GM20000 (cell line): ENCODE data around the gene CFAP161.

Source experiments
- DNase-seq: peaks from one replicate; pipeline ENCODE4 v3.0.0; 2012; ENCODE audit warnings: low spot score
- TF ChIP-seq, protein P1 (sequence below): IDR thresholded peaks from 2 replicates; pipeline ENCODE4 v1.5.1; 2012; ENCODE audit warnings: mild to moderate bottlenecking, control low read depth; ENCODE audit errors: extremely low read depth, missing control alignments

Gene CFAP161

DNA sequence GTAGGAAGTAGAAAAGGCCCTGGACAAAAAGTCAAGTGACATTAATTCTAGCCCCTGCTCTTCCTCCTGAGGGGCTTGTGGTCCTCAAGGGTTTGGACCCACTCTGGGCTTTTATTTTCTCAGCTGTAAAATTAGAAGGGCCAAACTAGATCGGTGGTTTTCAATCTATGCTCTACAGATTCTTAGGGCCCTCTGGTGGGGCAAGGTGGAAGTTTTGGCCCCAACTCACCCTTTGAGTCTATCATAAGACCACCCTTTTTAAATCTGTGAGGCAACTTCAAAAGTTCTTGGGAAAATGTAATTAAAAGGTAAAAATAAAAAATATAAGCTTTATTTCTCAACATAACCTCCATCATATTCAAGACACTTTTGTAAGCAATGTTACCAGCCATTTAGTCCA is 25.6 kb upstream of the CFAP161 start:
- no peak for DNase-seq
- TF ChIP-seq, protein P1, sequence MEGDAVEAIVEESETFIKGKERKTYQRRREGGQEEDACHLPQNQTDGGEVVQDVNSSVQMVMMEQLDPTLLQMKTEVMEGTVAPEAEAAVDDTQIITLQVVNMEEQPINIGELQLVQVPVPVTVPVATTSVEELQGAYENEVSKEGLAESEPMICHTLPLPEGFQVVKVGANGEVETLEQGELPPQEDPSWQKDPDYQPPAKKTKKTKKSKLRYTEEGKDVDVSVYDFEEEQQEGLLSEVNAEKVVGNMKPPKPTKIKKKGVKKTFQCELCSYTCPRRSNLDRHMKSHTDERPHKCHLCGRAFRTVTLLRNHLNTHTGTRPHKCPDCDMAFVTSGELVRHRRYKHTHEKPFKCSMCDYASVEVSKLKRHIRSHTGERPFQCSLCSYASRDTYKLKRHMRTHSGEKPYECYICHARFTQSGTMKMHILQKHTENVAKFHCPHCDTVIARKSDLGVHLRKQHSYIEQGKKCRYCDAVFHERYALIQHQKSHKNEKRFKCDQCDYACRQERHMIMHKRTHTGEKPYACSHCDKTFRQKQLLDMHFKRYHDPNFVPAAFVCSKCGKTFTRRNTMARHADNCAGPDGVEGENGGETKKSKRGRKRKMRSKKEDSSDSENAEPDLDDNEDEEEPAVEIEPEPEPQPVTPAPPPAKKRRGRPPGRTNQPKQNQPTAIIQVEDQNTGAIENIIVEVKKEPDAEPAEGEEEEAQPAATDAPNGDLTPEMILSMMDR = peak; percentile 43

DNA sequence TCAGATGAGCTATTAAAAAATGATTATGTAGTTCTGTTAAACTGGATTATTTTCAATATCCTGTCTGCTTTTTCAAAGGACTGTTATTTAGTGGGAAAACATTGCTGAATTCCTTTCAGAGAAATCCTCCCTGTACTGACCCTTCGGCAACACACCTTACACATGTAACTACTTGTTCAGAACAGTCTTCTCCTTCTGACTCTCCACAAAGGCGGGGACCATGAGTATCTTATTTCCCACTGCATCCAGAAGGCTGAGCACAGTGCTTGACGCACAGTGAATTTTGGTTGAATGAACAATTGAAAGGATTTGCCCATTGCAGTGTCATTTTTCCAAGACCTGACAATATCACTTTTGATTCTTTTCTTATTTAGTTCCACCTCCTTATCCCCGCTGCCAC is 23.1 kb upstream of the CFAP161 start:
- TF ChIP-seq, protein P1 = no peak
- no peak for DNase-seq

DNA sequence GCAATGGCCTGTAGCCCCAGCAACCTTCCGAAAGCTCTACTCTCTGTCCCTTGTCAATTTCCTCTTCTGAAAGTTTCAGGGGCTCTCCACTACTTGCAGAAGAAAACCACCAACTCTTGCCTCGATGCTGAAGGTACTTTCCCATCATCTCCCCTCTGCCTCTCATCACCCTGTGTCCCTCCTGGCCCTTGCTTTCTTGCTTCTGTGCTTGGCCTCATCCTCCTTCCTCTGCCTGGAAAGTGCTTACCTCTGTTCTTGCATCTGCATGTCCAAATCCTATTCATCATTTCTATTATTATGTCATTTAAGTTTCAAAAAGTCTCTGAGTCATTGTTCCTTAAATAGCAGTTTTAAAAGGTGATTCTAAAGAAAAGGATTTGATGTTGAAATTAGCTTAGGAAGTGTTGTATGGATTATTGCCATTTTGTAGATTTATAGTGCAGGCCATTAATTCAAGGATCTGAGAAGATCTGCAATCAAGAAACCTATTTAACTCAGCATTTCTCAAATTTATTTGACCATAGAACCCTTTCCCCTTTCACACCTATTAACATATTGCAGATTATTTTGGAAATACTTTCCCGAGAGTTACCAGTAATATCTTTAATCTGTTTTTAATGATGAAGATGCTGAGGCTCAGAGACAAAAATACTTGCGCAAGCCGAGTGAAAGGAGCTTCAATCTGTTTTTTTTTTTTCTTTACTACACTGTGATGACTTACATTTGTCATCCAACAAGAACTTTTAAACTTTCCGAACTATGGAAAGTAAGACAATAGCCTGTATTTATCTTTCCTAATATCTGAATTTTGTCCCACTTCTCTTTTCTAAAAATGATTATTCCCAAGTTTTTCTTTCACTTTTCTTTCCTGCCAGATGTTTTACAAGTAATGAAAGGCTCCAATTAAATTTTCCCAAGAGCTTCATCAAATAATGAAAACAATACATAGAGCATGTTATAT is 22.3 kb upstream of the CFAP161 start:
- DNase-seq = peak; percentile 86
- TF ChIP-seq, protein P1 = no peak

DNA sequence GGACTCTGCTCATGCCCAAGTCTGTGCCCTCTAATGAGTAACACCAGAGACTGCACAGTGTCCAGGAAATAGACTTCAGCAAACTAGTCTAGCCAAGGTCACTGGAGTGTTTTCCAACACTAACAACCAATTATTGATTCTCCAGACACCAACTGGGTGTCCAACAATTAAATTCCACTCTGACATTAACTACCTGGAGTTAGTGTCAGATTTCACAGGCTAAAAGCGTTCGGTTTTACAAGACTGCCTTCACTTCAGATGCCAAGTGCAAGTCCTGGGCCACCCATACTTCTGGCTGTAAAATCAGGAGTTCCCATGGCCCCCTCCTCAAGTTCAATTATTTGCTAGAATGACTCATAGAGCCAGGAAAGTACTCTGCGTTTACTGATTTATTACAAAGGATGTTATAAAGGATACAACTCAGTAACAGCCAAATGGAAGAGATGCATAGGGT is 20.8 kb upstream of the CFAP161 start:
- TF ChIP-seq, protein P1 = no peak
- no peak for DNase-seq

DNA sequence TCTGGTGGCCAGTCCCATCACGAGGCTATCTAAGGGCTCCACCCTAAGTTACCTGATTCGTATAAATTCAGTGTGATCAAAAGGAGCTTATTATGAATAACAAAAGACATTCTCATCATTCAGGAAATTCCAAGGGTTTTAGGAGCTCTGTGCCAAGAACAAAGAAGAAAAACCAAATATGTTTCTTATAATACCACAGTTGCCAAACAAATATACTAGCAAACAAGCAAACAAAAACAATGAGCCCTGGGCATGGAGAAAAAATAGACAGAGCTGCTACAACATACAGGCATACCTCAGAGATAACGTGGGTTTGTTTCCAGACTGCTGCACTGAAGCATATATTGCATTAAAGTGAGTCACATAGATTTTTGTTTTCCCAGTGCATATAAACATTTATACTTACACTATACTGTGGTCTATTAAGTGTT is 20.2 kb upstream of the CFAP161 start:
- no peak for DNase-seq
- TF ChIP-seq, protein P1 = no peak

DNA sequence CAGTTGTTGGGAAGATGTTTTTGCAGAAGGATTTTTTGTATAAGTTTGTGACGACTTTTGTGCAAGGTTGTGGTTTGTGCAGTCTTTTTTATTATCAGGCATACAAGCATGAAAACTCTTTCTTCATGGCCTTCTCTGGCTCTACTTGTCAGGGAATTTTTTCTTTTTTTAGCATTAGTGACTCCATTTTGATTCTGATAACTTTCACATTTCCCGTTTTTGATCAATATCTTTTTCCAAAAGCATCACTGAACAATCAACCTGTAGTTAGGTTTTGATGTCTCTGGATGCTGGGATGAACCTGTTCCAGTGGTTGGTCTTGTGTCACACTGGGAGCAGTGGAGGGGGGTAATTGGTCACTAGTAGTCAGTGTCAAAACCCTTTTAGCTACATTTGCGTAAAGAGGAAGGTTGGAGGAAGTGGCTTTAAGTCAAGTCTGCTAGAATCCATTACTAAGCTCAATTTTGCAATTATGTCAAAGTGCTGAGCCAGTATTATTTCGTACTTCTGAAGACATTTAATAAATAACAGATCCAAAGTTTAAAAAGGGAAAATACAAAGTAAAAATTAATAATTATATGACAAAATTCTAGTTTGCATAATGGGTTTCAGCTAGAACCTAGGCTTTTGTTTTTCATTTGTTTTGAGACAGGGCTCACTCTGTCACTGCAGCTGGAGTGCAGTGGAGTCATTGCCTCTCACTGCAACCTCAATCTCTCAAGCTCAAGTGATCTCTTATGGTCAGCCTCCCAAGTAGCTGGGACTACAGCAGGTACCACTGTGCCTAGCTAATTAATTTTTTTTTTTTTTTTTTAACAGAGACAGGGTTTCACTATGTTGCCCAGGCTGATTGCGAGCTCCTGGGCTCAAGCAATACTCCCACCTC is 18.8 kb upstream of the CFAP161 start:
- TF ChIP-seq, protein P1 = no peak
- no peak for DNase-seq
